HG03571 (cell line): ENCODE data around the gene ST6GAL1.
"Not testable (repeated sequence)": the region's sequence is repeated elsewhere in the genome, so short reads cannot be mapped to it uniquely, and the experiment has no call there.

ENCODE experiments used
- ATAC-seq: cut with Tn5 transposase; IDR thresholded peaks from one replicate; pipeline ENCODE4 v1.9.1; 2021; ENCODE audit not compliant: unreplicated experiment

ST6GAL1 gene

DNA sequence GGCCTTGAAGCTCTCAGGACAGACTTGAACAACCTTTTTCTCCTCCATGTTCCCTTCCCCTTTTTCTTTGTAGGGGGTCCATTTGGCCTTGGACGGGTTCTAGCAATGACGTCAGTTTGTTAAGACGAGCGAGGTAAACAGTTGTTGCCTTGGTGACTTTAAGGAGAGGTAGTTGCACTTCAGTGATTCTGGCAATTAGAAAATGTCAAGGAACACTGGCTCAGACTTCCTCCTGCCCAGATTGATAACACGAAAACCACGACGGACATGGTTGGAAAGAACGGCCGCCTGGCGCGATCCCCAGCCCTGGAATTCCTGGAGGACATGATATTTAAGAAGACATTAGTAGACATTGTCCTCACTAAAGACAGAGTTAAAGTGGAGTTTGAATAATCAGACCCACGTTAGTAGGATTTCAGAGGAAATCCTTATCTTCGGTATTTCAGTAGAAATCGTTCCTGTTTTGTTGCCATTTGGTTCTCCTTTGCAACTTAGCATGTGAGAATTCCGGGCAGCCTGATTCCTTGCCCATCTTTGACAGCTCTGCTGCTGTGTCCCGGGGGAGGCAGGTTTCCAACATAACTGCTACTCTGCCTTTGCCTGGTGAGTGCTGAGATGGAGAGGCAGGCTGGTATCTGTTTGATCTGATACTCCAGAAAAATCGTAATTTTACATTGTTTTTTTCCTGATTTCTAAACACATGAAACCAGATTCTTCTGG is 87.3 kb downstream of the ST6GAL1 start:
- ATAC-seq, result no peak

DNA sequence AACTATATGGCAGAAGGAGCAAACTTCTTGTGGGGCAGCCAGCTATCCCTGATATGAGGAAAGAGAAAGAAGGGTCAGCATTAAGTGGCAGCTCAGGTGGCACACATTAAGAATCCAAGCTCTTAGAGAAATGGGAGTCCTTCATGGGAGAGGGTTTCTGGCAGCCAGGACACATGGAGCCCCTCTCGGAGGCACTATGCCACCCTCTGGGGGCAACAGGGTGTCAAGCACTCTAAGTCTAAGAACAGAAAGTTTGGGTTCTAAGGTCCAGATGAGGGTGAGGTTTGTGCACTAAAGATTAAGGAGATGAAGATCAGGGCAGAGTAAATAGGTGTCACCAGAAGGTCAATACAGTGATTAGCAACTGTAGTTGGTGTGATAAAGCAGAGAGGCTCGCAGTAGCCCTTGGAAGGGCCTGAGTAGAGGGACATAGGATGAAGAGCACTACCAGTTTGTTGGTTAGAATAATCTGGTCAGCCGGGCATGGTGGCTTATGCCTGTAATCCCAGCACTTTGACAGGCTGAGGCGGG is 89.3 kb downstream of the ST6GAL1 start:
- no peak for ATAC-seq

GRCh38 chr3:187020376-187020775 is 90.0 kb downstream of the ST6GAL1 start:
- ATAC-seq, result no peak

DNA sequence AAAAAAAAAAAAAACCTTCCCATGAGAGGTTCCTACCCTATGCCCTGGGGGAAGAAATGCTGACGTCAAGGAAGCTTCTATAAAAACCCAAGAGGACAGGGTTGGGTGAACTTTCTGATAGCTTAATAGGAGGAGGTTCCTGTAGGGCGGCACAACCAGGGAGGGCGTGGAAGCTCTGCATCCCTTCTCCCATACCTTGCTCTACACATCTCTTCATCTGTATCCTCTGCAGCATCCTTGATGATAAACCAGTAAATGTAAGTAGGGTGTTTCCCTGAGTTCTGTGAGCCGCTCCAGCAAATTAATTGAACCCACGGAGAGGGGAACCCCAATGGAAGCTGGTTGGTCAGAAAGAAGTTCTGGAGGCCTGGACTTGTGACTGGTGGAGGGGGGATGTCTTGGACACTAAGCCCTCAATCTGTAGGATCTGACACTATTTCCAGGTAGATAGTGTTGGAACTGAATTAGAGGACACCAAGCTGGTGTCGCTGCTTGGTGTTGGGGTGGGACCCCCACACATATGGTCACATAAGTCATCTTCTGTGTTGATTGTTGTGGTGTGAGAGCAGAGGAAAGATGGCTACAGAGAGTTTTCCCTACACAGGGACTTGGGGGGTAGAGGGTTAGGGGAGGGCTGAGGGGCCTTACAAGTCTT is 91.5 kb downstream of the ST6GAL1 start:
- no peak for ATAC-seq

DNA sequence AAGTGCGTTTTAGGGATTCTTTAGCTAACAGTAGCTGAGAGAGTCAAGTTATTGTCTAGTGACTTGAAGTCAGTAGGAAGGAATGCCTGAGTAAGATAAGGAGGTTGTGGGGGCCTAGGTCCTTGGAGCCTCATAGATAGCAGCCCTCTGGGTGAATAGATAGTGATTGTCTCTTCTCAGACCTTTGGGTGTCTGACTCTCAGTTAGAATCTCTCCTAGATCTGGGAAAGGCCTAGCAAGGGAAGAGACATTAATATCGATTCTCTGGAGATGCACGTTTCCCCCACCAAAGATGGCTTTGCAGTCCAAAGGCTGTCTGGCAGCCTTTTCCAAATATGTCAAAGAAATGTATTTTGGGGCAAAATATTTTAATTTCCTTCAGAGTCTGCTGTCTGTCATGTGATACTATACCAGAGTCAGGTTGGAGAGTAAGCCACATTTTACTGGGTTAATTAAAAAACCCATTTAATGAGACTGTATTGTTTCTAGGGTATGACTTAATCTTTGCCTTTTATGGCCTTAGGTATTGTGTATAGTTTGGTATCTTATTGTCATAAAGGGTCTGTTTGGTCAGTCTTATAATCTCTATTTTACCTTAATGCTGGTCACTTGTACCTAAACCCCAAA is 92.2 kb downstream of the ST6GAL1 start:
- no peak for ATAC-seq

- not testable (repeated sequence) for ATAC-seq
Measured at GRCh38 chr3:187023340-187023739, 93.0 kb downstream of the ST6GAL1 start.

- no peak for ATAC-seq
Measured at GRCh38 chr3:187024536-187025226, 94.4 kb downstream of the ST6GAL1 start.

DNA sequence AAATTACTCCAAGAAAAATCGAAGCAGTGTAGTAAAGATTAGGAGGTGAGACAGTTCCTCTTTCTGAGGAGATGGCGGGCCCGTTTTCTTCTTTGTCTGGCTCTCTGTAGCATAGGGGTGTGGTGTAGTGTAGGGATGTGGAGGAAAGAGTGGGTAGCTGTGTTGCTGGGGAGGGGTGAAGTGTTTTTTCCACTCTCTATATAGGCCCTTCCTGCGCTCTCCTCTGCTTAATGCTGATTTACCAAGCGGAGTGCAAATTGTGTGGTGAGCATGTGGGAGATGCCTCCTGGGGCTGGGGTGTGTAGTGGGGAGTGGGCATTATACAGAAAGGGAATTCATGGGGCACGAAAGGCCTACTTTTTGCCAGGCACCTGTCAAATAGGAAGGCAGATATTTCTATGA is 94.9 kb downstream of the ST6GAL1 start:
- ATAC-seq, result no peak

GRCh38 chr3:187025656-187026316 is 95.5 kb downstream of the ST6GAL1 start:
- ATAC-seq, result peak; percentile 33

- no peak for ATAC-seq
Measured at GRCh38 chr3:187026317-187026670, 96.0 kb downstream of the ST6GAL1 start.

- ATAC-seq, result peak; percentile 28
Measured at GRCh38 chr3:187027531-187028278, 97.4 kb downstream of the ST6GAL1 start.

GRCh38 chr3:187031934-187032333 is 101.6 kb downstream of the ST6GAL1 start:
- no peak for ATAC-seq

GRCh38 chr3:187036394-187036793 is 106.1 kb downstream of the ST6GAL1 start:
- no peak for ATAC-seq

GRCh38 chr3:187039100-187039722 is 108.9 kb downstream of the ST6GAL1 start:
- ATAC-seq, result no peak

DNA sequence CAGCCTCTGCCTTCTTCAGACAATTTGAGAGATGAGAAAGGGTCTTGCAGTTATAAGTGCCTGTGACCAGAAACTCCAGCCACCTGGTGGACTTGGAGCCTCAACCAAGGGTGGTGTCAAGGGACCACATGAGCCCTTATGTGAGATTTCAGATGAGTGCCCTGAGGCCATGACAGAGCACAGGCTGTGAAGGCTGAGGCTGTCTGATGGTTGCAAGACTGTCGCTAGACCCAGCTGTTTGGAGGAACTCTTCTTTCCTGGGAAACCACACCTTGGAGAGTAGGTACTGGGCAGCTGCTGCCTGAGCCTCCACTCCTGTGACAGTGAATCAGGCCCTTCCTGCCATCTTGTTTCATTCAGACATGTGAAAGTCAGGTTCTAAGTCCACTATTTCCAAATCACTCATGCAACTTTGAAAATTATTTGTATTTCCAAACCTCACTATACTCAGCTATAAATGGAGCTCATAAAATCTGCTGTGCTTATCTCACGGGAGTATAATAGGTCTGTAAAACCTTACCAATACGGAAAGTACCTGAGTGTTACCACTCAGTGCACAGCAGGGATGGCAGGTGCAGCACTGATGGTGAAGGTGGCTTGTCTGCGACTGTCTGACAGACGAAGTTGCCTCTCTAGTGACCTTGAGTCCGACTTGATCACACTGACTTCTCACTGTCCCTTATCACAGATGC is 109.5 kb downstream of the ST6GAL1 start:
- no peak for ATAC-seq

GRCh38 chr3:187040516-187041361 is 110.4 kb downstream of the ST6GAL1 start:
- ATAC-seq, result no peak

DNA sequence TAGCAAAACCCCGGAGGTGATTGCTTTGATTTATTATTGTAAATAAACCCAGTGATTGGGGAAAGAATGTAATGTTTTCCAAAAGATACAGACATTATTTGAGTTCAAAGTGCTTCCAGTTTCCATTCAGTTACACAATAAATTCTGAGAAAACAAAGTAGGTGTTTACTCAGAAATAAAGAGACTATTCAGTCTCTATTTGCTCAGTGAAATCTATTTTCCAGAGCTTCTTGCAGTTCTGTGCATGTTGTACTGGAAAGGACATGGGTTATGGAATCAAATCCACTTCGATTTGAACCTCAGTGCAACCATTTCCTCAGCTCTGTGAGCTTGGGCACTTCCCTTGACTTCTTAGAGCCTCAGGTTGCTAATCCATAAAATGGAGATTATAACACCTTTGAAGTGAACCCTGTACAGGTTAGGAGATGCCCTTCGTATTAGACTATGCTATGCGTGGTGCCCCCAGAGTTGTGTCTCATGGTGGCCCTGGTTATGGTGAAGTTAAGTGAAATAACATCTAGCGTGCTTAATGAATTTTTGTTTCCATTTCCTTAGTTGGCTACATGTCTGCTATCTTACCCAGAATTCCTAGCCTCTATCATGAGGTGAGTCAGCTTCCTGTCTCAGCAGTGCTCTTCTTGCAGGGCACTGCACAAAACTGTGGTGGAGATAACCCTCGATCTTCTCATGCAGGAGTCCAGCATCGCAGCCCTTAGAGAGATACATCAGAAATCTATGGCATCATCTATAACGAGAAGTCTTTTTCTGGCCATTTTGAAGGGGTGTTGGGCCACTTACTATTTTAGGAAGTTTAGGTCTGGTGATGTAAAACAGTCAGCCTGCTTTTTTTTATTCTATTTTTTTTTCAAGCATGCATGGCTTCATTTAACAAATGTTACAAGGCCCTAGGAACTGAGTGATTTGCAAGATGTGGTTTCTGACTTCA is 111.3 kb downstream of the ST6GAL1 start:
- ATAC-seq, result peak; percentile 53
